ENCODE data around the gene FAM3B.

DNA sequence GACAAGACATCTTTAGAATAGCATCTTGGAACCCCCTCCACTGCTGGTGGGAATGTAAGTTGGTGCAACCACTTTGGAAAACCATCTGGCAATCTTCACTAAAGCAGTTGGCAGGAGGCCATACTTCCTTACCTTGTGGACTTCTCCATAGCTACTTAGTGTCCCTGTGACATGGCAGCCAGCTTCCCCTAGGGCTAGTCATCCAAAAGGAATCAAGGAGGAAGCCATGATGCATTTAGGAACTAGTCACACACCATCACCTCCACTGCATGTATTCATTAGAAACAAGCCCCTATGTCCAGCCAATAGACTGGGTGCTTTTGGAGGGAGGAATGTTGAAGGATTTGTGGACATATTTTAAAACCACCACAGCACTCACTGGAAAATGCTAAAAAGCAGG is 65.1 kb downstream of the FAM3B start:
- TF ChIP-seq, protein P1, sequence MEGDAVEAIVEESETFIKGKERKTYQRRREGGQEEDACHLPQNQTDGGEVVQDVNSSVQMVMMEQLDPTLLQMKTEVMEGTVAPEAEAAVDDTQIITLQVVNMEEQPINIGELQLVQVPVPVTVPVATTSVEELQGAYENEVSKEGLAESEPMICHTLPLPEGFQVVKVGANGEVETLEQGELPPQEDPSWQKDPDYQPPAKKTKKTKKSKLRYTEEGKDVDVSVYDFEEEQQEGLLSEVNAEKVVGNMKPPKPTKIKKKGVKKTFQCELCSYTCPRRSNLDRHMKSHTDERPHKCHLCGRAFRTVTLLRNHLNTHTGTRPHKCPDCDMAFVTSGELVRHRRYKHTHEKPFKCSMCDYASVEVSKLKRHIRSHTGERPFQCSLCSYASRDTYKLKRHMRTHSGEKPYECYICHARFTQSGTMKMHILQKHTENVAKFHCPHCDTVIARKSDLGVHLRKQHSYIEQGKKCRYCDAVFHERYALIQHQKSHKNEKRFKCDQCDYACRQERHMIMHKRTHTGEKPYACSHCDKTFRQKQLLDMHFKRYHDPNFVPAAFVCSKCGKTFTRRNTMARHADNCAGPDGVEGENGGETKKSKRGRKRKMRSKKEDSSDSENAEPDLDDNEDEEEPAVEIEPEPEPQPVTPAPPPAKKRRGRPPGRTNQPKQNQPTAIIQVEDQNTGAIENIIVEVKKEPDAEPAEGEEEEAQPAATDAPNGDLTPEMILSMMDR (IDR thresholded peaks at IDR 0.05) = no peak
- TF ChIP-seq POLR2A (IDR thresholded peaks at IDR 0.05) = no peak

Data from lower leg skin (tissue), 3 donors.